Left renal cortex interstitium (tissue), 4 donors: ENCODE results near the gene YWHAB. TPM values are rescaled to one million over a fixed set of nuclear protein-coding genes. Genes with fewer than 3 reads are reported as not detected.

Experiments used
- DNase-seq, 4 donors: peaks; one replicate each; pipeline ENCODE4 v3.0.0-alpha.2; 2013; ENCODE audit warnings: low read depth in 4 of 4, low spot score in 2 of 4, missing footprints in 1 of 4
- polyA plus RNA-seq, 4 donors: library from polyadenylated mRNA; unstranded; fragments of 120-200 nt; gene quantifications; one replicate each; pipeline ENCODE4 v1.2.1, GENCODE V29; 2013; ENCODE audit not compliant: insufficient read length in 4 of 4

The YWHAB gene
- polyA plus RNA-seq, 4 donors: 205 to 231 (median 216) TPM

DNA sequence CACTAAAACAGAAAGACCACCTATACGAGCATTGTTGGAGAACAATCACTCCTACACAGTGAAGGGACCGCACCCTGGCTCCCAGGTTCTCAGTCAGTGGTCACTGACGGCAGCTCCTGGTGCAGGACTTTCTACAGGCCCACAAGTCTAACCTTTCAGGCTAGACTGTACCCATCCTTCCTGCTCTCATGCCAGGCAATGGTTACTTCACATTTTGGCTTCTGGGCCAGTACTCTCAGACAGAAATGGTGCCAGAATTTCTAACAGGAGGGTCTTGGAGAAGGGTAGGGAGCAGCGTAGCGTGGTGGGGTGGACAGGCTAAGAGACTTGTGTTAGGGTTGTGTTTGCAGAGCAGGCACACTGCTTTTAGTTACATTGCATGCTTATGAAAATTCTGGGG, 62.6 kb downstream of the YWHAB start:
- no peak for DNase-seq

DNA sequence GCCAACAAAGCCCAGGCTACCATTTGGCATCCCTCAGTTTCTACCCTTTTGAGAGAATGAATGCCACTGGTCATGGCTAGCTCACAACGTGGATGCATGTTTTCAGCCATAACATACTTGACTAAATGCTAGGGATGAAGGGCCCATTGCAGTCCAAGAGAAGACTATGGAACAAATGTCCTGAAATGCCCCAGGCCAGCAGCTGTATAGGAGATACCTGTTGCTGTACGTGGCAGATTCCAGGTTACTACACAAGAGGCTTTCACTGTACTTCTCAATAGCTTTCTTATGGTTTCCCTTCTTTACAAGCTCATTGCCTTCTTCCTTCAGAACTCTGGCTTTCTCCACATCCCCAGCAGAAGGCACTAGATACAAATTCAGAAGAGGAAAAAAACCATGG, 63.0 kb downstream of the YWHAB start:
- DNase-seq: no peak

DNA sequence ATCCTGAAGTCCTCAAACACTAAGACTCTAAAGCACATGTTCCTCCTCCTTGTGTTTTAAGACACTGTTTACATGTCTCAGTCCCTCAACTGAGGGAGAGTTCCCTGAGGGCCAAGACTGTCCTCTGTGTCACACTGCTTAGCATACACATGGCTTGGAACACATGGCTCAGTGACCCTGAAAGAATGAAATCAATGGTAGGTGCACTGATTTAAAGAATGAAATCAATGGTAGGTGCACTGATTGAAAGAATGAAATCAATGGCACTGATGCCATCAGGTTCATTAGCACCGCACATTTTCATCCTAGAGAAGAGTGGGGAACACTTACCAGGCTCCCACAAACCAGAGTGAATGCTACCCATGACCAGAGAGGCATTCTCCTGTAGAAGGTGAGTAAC, 64.9 kb downstream of the YWHAB start:
- no peak for DNase-seq

DNA sequence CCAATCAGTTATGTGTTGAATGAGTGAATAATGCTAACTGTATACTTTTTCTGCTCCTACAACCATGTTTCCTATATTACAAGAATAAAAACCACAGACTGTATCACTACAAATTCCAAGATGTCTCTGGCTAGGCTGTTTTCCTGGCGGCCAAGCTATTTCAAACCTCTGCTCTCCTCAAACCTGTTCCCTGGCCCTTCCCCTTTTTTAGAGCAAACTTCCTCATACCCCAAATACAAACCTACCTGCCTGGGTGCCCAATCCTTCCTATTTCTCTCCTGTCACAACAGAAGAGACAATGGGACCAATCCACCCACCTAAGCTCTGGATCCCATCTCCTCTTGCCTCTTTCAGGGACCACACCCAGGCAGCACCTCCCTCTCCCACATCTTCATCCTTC, 67.2 kb downstream of the YWHAB start:
- no peak for DNase-seq

DNA sequence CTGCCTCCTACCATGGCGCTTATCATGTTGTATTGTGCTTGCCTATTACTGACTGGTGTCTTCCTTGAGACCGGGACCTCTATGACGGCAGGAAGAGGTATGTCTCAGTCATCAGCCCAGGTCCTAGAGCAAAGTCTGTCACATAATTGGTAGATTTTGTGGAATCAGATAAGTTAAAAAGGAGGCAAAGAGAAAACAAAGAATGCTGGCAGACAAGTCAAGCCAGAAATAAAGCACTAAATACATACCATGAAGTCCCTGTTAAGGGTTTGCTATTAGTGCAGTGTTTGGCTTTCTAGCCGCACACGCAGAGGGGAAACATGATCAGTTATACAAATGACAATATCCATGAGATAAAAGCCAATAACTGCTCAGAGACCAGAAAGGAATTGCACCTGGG, 68.7 kb downstream of the YWHAB start:
- no peak for DNase-seq

DNA sequence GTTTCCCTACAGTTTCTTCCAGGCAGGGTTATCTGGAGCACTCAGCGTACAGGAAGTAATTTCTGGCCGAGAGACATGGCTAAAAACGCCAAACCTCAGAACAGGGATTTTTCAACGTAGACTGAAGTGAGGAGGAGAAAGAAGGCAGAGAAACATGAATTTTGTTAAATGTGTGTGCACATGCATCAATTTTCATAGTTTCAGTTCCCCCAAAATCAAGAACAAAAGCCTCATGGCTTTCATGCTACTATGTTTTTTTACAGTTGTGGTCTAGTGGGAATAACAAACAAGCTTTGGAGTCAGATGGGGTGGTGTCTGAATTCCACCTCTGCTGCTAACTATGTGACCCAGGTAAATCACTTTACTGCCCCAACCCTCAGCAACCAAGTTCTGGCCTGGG, 69.8 kb downstream of the YWHAB start:
- DNase-seq: no peak

DNA sequence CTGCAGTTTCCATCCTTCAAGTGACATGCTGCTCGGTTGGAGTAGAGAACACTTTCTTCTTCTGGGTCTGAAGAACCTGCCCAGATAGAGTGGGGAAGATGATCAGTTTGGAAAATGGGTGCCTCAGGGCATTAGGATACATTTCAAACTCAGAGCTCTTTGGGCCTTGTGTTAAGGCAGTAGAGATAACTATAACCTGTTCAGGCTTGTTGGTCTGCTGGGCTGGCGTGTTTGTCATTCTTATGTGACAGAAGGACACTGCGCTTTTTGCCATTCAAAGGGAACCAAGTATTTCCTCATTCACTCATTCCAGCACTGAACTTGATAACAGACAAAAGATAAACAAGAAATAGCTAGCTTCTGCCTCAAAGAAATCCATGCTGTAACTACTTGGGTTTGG, 70.9 kb downstream of the YWHAB start:
- no peak for DNase-seq

Other genes with a start within 250 kb of the YWHAB start
- gene ADA, start 234.0 kb upstream of the YWHAB start, polyA plus RNA-seq: 1 to 10 TPM; 5.8 to 7.8 (median 7.4) TPM
- under 1 TPM in 3 of 4 donors, not detected in 1; 0.10 to 0.34 (median 0.19) TPM for gene CCN5, start 170.3 kb upstream of the YWHAB start, polyA plus RNA-seq
- gene KCNK15, start 139.8 kb upstream of the YWHAB start, polyA plus RNA-seq: under 1 TPM in 2 of 4 donors, not detected in 2; 0.11 to 0.19 TPM
- gene RIMS4, start 75.2 kb upstream of the YWHAB start, polyA plus RNA-seq: 1 to 10 TPM in 1 of 4 donors, under 1 TPM in 3; 0.54 to 1.0 (median 0.79) TPM
- gene PABPC1L, start 24.4 kb downstream of the YWHAB start, polyA plus RNA-seq: 100 to 1,000 TPM in 1 of 4 donors, 10 to 100 TPM in 3; 25.2 to 104 (median 49.4) TPM
- 10 to 100 TPM; 37.3 to 43.7 (median 41.1) TPM for gene TOMM34, start 74.7 kb downstream of the YWHAB start, polyA plus RNA-seq
- 10 to 100 TPM; 15.5 to 21.1 (median 18.2) TPM for gene STK4, start 80.8 kb downstream of the YWHAB start, polyA plus RNA-seq
- gene KCNS1, start 215.4 kb downstream of the YWHAB start, polyA plus RNA-seq: under 1 TPM; 0.51 to 0.65 (median 0.52) TPM
- gene WFDC5, start 229.5 kb downstream of the YWHAB start, polyA plus RNA-seq: not detected
- not detected for gene WFDC12, start 238.8 kb downstream of the YWHAB start, polyA plus RNA-seq